ENCODE results near the gene PDE4D.

- TF ChIP-seq CTCF (conservative IDR thresholded peaks at IDR 0.05 in 1 of 2, IDR thresholded peaks at IDR 0.05 in 1 of 2; ENCODE audit: extremely low read depth in 1 of 2, insufficient read depth in 1 of 2, low read depth in 1 of 2, low read length in 2 of 2) (no peak), EZH2 (IDR thresholded peaks at IDR 0.05; ENCODE audit: borderline replicate concordance, low read length) (no peak)
Measured at GRCh38 chr5:59732301-59732700, 161.2 kb downstream of the PDE4D start.
